ENCODE results near the gene COBL.

DNA sequence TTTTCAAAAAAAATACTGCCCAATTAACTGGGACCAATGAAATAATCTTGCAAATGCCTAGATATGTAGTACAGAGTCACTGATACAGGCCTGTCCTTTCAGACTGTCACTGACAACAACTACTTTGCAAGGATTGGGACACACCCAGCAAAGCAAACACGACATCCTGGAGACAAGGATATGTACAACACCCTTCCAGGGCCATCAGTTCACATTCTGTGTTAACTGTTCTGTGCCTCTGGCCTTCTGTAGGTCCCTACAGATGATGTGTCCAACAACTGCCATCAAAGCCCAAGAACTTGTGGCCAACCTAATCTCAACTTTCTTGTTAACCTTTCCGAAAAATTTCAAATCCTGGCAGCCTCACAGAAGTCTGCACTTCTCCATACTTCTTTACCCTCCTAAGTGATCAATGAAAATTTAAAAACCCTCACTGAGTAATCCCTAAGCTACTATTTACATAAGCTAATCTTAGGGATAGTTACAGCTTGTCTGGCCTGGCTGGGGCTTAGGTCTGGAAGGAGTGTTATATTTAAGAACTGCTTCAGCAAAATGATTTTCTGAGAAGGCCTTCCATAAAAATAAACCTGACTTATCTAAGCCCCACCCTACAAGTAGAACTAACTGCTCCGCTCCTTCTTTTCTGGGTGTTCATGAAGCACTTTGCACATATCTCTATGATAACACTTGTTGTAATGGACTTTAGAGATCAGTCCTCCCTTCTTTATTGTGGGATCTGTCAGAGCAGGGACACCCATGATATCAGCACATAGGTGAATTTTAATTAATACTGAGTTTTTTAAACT lies 21.0 kb downstream of the COBL start:
- no peak for TF ChIP-seq EZH2 (IDR thresholded peaks at IDR 0.05; ENCODE audit: low read length)
- TF ChIP-seq CTCF (optimal IDR thresholded peaks at IDR 0.05 in 1 of 3, IDR thresholded peaks at IDR 0.05 in 1 of 3, conservative IDR thresholded peaks at IDR 0.05 in 1 of 3; ENCODE audit: extremely low read depth in 1 of 3, insufficient read depth in 2 of 3, low read length in 3 of 3): no peak
